HL-60 (cell line): Measurements from ENCODE around the gene SAPCD2.

Source experiments
- DNase-seq, 2 experiments: peaks; one replicate each; pipeline ENCODE4 v3.0.0-alpha.2; 2010 to 2020; ENCODE audit warnings: low read depth in 1 of 2, low spot score in 1 of 2
- H3K27ac ChIP-seq: fragments of 250-450 bp; sonication (Bioruptor Pico); replicated peaks from 2 replicates; pipeline ENCODE4 v1.5.1; 2020; ENCODE audit warnings: mild to moderate bottlenecking, moderate library complexity
- H3K27me3 ChIP-seq: fragments of 250-450 bp; sonication (Bioruptor Pico); 2 replicates; pipeline ENCODE4 v1.5.1; 2021; ENCODE audit warnings: mild to moderate bottlenecking, moderate library complexity; ENCODE audit not compliant: insufficient read depth, poor library complexity, severe bottlenecking
- H3K4me3 ChIP-seq: replicated peaks from 2 replicates; pipeline ENCODE4 v1.5.1; 2011; ENCODE audit warnings: mild to moderate bottlenecking, control low read depth, low read length; ENCODE audit not compliant: insufficient read depth
- CTCF ChIP-seq: IDR thresholded peaks from one replicate; pipeline ENCODE4 v1.5.1; 2011; ENCODE audit warnings: low read length, control low read depth, inconsistent platforms; ENCODE audit not compliant: insufficient read depth
- GABPA ChIP-seq: IDR thresholded peaks from 2 replicates; pipeline ENCODE4 v1.6.1; 2012; ENCODE audit warnings: low read depth
- POLR2AphosphoS5 ChIP-seq: IDR thresholded peaks from 2 replicates; pipeline ENCODE4 v1.6.1; 2012; ENCODE audit warnings: low read depth
- REST ChIP-seq: IDR thresholded peaks from 2 replicates; pipeline ENCODE4 v1.6.1; 2012; ENCODE audit warnings: low read depth; ENCODE audit not compliant: insufficient replicate concordance
- SPI1 ChIP-seq: IDR thresholded peaks from 2 replicates; pipeline ENCODE4 v1.6.1; 2012; ENCODE audit warnings: low read depth, mild to moderate bottlenecking, borderline replicate concordance

SAPCD2 gene

DNA sequence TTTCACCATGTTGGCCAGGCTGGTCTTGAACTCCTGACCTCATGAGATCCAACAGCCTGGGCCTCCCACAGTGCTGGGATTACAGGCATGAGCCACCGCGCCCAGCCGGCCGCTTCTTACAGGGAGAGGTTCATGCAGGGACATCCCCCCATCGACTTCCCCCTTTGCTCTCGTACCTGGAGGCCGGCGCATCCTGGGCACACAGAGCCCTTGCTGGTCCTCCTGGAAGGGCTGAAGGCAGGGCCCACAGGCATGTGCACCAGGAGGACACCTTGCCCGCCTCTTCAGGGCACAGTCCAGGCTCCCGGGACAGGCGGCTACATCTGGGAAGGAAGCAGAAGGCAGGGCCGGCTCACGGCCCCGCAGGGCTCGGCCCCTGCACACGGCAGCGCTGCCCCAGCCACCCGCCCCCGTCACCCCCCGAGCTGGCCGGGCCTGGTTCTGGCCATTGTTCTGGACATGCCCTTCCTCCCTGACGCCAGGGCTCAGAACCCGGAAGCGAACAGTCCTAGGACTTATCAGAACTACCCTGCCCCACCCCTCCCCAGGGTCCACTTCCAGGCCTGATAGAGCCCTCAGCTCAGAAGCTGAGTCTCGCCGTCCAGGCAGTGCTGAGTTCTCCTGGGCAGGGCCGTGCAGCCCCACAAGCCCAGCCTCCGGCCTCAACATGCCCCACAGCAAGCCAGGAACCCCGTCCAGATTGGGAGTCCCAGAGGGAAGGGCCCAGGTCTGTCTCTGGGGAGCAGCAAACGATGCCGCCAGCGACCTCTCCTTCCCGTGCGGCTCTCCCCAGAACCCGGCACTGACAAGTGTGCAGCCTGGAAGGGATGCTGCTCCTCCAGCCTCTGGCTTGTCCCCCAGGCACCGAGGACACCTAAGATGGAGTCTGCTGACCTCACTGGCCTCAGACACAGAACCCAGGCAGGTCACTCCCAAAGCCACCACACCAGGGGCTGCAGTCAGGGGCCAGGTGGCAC, 27.3 kb downstream of the SAPCD2 start:
- peaks cover 28% of the 10 kb centered on the region for H3K27me3 ChIP-seq

DNA sequence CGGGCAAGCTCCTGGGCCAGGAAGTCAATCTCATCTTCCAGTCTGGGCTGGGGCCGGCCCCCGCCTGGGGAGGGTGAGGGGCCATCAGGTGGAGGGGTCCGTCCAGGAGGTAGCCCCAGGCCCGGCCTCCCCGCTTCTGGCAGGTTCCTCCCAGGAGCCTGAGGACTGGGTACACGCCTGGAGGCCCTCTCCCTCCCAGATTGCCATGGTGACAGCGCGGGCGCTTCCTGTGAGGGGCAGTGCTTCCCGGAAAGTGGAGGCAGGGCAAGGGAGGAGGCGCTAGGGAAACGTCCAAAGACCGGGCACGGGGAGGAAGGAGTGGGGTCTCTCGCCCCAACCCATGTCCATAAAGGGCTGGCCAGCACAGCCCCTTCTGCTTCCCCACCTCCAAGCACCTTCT, 29.2 kb downstream of the SAPCD2 start:
- no peak for DNase-seq
- no peak overlapping the region for H3K4me3 ChIP-seq
- H3K27ac ChIP-seq: no peak overlapping the region
- H3K27me3 ChIP-seq: peaks cover 16% of the 10 kb centered on the region
- TF ChIP-seq SPI1 (no peak), CTCF (no peak)

More for the DNA sequence above, 27.3 kb downstream of the SAPCD2 start:
- H3K27ac ChIP-seq: no peak overlapping the region
- TF ChIP-seq CTCF (no peak), POLR2AphosphoS5 (no peak), REST (no peak), GABPA (no peak), SPI1 (no peak)
- no peak overlapping the region for H3K4me3 ChIP-seq
- DNase-seq: no peak

DNA sequence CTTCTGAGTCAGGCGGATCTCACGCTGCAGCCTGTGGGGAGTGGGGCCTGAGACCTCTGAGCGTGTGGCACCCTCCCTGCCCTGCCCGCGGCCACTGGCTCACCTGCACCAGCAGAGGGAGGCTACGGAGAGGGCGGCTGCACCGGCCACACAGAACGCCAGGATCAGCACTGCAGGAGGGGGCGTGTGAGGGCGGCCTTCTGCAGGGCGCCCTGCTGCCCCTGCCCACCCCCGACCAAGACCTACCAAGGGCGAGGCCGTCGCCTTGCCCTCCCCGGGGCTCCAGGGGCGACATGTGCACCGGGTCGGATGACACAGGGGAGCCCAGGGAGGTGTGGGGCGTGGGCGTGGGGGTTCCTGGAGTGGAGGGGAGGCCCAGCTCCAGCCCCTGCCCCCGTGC, 29.8 kb downstream of the SAPCD2 start:
- no peak overlapping the region for H3K4me3 ChIP-seq
- no peak for DNase-seq
- no peak for TF ChIP-seq CTCF
- TF ChIP-seq GABPA: no peak
- TF ChIP-seq REST: no peak
- TF ChIP-seq SPI1: no peak
- no peak for TF ChIP-seq POLR2AphosphoS5
- no peak overlapping the region for H3K27ac ChIP-seq
- peaks cover 14% of the 10 kb centered on the region for H3K27me3 ChIP-seq
